Retinal pigment epithelial cell (primary cell): ENCODE measurements around the gene LRIG2.

Experiments
- DNase-seq: peaks from one replicate; pipeline ENCODE4 v3.0.0-alpha.2; 2010; ENCODE audit warnings: low read depth
- H3K4me3 ChIP-seq: 2 replicates; pipeline ENCODE4 v1.5.1; 2011; ENCODE audit warnings: mild to moderate bottlenecking, low read length, control low read depth, moderate library complexity
- CTCF ChIP-seq: conservative IDR thresholded peaks from 2 replicates; pipeline ENCODE4 v1.5.1; 2011; ENCODE audit warnings: low read depth, low read length, control low read depth, inconsistent platforms

The LRIG2 gene

DNA sequence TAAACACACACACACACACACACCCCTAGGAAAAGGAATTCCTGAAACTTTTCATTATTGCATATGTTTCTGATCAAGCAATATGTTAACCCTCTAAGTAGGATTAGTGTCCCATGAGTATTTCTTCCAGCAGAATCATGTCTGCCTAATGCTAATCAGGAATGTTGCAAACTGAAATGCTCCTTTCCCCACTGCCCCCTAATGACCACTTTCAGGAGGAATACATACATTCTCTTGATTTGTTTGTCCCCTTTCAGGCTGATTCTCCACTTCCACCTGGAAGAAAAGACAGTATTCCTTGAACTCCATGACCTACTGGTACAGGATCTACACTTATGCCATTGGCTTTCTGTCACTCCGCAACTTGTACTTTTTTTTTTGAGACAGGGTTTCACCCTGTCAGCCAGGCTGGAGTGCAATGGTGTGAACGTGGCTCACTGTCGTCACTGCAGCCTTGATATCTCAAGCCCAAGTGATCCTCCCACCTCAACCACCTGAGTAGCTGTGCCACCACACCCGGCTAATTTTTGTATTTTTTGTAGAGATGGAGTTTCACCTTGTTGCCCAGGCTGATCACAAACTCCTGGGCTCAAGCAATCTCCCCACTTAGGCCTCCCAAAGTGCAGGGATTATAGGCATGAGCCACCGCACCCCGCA, 56.7 kb downstream of the LRIG2 start:
- H3K4me3 ChIP-seq: no peak overlapping the region
- no peak for DNase-seq
- no peak for TF ChIP-seq CTCF

DNA sequence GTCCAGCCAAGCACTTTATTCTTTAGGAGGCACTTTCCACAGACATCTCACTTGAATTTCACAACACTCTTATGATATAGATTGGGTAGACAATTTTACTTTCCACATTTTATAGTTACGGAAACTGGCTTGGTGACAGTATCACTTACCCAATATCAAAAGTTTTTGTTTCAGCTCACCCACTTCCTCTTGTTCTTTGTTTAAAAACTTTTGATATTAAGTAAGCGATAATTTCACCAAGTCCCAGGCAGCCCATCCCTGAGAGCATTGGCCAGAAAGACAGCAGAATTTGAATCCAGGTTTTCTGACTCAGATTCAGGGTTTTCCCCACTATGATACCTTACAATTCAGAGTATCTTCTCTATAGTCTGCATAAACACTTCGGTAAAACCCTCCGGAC, 60.0 kb downstream of the LRIG2 start:
- H3K4me3 ChIP-seq: no peak overlapping the region
- TF ChIP-seq CTCF: no peak
- DNase-seq: no peak

DNA sequence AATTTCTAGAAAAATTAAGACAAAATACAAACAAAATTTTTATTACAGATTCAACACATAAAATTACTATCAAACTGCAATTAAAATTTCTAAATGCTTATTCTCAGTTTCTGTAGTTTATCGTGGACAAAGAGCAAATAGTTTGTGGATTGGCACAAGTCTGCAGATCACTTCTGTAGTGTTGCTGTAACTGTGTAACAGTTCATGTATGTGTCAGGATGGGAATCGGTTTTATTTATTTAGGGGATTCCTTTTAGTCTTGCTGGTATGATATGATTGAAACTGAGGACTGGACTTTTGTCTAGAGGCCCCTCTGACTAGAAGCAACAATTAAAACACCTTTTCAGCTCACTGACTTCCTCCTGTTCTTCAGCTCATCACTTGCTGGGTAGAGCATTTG, 60.8 kb downstream of the LRIG2 start:
- H3K4me3 ChIP-seq: no peak overlapping the region
- DNase-seq: no peak
- TF ChIP-seq CTCF: no peak

DNA sequence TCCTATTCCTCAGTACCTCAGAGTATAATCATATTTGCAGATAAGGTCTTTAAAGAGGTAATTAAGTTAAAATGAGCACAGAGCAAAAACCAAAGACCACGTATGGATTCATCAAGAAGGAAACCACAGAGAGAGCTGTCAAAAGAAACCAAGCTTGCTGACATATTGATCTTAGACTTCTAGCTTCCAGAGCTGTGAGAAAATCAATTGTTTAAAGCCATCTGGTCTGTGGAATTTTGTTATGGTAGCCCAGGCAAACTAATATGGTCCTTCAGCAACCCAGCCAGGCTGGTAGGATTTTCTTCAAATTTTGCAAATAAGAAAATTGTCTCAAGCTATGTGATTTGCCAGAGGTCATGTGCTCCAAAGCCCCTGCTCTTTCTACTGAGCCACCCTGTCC, 62.5 kb downstream of the LRIG2 start:
- H3K4me3 ChIP-seq: no peak overlapping the region
- DNase-seq: no peak
- no peak for TF ChIP-seq CTCF

DNA sequence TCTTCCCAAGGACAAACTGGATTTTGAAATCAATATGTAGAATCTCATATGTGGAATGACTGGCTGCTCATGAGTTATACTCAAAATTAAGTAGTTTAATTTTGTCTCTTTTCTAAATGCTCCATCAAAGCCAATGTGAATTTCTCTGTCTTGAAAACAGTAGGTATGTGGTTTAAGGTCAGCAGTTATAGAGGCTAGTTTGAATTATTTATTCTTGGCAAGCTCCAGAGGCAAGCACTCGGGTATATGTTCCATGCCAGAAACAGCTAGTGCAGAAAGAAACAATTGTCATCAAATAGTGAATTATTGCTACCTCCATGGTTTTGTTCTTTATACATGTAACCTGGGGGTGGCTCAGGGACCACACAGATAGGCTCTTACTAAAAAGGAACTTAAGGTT, 63.5 kb downstream of the LRIG2 start:
- no peak for TF ChIP-seq CTCF
- no peak overlapping the region for H3K4me3 ChIP-seq
- no peak for DNase-seq

- no peak overlapping the region for H3K4me3 ChIP-seq
- DNase-seq: no peak
- TF ChIP-seq CTCF: no peak
Observed at GRCh38 chr1:113137563-113137962, 64.6 kb downstream of the LRIG2 start.

GRCh38 chr1:113138778-113139177, 65.8 kb downstream of the LRIG2 start:
- no peak for DNase-seq
- no peak overlapping the region for H3K4me3 ChIP-seq
- no peak for TF ChIP-seq CTCF
